GM18870 (cell line): ENCODE results near the gene ERG.

ENCODE experiments used
- ATAC-seq: cut with Tn5 transposase; IDR thresholded peaks from one replicate; pipeline ENCODE4 v1.9.1; 2021; ENCODE audit warnings: moderate library complexity; ENCODE audit not compliant: unreplicated experiment

ERG gene

GRCh38 chr21:38361324-38361723, 137.0 kb downstream of the ERG start:
- no peak for ATAC-seq

GRCh38 chr21:38359835-38360234, 138.4 kb downstream of the ERG start:
- ATAC-seq: no peak

GRCh38 chr21:38359090-38359489, 139.2 kb downstream of the ERG start:
- no peak for ATAC-seq

- ATAC-seq: no peak
Measured at GRCh38 chr21:38358666-38359065, 139.6 kb downstream of the ERG start.

GRCh38 chr21:38358098-38358497, 140.2 kb downstream of the ERG start:
- ATAC-seq: no peak

GRCh38 chr21:38356883-38357625, 141.2 kb downstream of the ERG start:
- ATAC-seq: no peak

- no peak for ATAC-seq
Measured at GRCh38 chr21:38355992-38356781, 142.1 kb downstream of the ERG start.

GRCh38 chr21:38355353-38355752, 142.9 kb downstream of the ERG start:
- ATAC-seq: no peak

- ATAC-seq: no peak
Measured at GRCh38 chr21:38354746-38355145, 143.5 kb downstream of the ERG start.

- no peak for ATAC-seq
Measured at GRCh38 chr21:38354231-38354630, 144.0 kb downstream of the ERG start.

GRCh38 chr21:38352536-38353219, 145.6 kb downstream of the ERG start:
- no peak for ATAC-seq

GRCh38 chr21:38351961-38352521, 146.2 kb downstream of the ERG start:
- no peak for ATAC-seq

- no peak for ATAC-seq
Measured at GRCh38 chr21:38351176-38351959, 146.9 kb downstream of the ERG start.

- ATAC-seq: no peak
Measured at GRCh38 chr21:38350684-38351083, 147.6 kb downstream of the ERG start.

- ATAC-seq: no peak
Measured at GRCh38 chr21:38349977-38350376, 148.3 kb downstream of the ERG start.

GRCh38 chr21:38349111-38349746, 149.0 kb downstream of the ERG start:
- no peak for ATAC-seq

GRCh38 chr21:38346286-38346685, 152.0 kb downstream of the ERG start:
- ATAC-seq: no peak

GRCh38 chr21:38343691-38344090, 154.6 kb downstream of the ERG start:
- ATAC-seq: no peak

GRCh38 chr21:38342739-38343138, 155.5 kb downstream of the ERG start:
- no peak for ATAC-seq

- ATAC-seq: no peak
Measured at GRCh38 chr21:38341546-38342012, 156.7 kb downstream of the ERG start.
